Measurements from ENCODE around the gene RBMS3.

Gene RBMS3

DNA sequence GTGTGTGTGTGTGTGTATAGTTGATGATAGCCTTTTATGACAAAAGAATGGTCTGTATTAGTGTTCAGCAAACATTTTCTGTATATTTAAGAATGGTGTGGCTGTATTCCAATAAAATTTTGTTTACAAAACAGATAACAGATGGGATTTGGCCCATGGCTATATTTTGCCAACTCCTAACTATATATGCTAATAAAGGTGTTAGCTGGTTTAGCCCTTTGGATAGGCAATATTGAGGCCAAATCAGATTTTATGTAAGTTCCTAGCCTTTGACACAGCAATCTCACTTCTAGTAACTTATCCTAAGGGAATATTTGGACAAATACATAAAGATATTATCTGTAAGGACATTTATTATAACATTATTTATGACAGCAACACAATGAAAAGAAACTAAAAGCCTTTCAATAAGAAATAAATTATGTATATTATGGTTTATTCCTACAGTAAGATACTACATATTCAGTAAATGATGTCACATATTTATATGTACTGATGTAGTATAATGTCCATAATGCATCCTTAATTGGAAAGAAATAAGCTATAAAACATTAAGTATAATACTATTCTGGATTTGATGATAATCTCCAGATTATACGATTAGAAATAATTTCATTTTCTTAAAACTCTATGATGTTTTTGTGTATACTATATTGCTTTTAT is 264.0 kb downstream of the RBMS3 start:
- no peak overlapping the region for H3K4me3 ChIP-seq (ENCODE audit: low read depth, low read length)
- TF ChIP-seq, protein P1, sequence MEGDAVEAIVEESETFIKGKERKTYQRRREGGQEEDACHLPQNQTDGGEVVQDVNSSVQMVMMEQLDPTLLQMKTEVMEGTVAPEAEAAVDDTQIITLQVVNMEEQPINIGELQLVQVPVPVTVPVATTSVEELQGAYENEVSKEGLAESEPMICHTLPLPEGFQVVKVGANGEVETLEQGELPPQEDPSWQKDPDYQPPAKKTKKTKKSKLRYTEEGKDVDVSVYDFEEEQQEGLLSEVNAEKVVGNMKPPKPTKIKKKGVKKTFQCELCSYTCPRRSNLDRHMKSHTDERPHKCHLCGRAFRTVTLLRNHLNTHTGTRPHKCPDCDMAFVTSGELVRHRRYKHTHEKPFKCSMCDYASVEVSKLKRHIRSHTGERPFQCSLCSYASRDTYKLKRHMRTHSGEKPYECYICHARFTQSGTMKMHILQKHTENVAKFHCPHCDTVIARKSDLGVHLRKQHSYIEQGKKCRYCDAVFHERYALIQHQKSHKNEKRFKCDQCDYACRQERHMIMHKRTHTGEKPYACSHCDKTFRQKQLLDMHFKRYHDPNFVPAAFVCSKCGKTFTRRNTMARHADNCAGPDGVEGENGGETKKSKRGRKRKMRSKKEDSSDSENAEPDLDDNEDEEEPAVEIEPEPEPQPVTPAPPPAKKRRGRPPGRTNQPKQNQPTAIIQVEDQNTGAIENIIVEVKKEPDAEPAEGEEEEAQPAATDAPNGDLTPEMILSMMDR (IDR thresholded peaks at IDR 0.05; ENCODE audit: borderline replicate concordance, insufficient read depth, low read depth, low read length) = no peak

DNA sequence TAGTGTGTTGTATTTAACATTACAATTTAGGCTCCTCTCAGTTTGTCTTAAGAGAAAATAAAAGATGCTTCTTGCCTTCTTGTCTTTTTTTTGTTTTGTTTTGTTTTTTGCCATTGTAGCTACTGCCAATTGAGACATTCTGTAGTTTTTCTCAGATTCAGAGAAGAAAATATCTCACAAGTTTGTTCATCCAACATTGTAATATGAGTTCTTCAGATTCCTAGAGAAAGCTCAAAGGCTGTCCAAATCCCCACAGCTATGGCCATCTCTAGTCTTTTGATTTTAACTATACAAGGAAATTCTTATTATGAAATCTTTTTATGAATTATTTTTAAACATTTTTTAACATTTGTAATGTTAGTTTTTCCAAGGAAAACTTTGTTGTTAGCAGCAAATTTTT is 264.7 kb downstream of the RBMS3 start:
- no peak overlapping the region for H3K4me3 ChIP-seq (ENCODE audit: low read depth, low read length)
- TF ChIP-seq, protein P1 (IDR thresholded peaks at IDR 0.05; ENCODE audit: borderline replicate concordance, insufficient read depth, low read depth, low read length) = no peak

DNA sequence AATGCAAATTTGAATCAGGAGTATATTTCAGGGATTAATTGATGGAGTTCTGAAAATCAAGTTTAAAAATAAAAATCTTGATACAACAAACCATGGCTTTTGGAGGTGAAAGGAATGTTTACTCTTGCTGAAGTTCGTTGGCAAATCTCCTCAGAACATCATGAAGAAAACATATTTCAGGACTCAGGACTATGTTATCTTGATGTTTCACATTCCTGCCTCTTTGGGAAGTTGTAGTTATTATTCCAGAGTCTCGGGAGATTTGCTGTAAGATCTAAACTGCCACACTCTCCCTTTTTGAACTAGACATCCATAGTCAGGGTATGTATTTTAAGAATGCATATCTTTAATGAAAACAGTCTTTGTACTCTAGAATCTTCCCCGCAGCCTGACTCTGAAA is 271.2 kb downstream of the RBMS3 start:
- TF ChIP-seq, protein P1 (IDR thresholded peaks at IDR 0.05; ENCODE audit: borderline replicate concordance, insufficient read depth, low read depth, low read length) = no peak
- no peak overlapping the region for H3K4me3 ChIP-seq (ENCODE audit: low read depth, low read length)

DNA sequence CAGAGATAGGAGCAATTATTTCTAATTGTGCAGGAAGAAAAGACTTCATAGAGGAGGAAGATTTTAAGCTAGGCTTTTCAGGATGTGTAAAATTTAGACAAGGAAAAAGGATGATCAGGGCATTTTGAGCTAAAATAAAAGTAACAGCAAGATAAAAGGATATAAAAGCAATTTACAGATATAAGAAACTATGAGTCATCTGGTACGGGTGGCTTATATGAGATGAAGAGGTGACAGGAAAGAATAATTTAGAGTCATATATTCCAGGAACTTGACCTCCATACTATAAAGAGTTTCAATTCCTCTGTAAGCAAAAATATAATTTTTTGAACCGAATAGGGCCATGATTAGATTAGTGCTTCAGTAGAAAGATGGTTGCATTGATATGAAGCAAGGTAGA is 273.7 kb downstream of the RBMS3 start:
- H3K4me3 ChIP-seq (ENCODE audit: low read depth, low read length) = no peak overlapping the region
- TF ChIP-seq, protein P1 (IDR thresholded peaks at IDR 0.05; ENCODE audit: borderline replicate concordance, insufficient read depth, low read depth, low read length) = no peak

DNA sequence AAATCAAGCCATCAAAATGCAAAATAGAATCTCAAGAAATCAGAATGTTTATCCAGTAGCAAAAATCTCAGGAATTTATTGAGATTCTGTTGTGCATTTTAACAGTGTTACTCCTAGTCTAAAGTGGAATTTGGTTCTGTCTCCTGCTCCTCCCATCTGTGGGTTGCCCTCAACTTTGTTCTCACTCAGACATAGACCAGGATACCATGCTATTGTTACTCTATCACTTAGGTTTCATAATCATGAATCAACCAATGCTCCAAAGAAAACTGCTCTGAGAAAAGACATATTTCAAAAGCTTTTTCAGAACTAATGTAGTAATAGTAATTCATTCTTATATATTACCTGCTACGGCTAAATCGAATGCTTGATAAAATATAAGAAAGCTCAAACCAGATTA is 274.7 kb downstream of the RBMS3 start:
- TF ChIP-seq, protein P1 (IDR thresholded peaks at IDR 0.05; ENCODE audit: borderline replicate concordance, insufficient read depth, low read depth, low read length) = no peak
- H3K4me3 ChIP-seq (ENCODE audit: low read depth, low read length) = no peak overlapping the region

DNA sequence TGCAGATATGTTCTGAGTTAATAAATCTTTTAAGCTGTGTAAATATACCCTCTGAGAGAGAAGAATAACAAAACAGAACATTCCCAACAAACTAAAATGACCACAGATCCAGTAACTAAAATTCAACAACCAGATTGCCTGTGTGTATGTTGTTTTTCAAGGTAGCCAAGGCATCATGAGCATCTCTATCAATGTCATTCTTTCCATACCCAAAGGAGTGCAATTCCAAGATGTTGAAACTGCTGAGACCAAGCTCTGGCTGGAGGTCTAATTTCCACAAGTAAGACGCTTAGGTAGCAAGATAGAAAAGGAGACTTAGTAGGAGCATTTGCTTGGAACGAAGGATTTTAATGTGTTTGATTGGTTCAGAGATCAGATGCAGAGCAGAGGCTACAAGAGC is 276.3 kb downstream of the RBMS3 start:
- H3K4me3 ChIP-seq (ENCODE audit: low read depth, low read length) = no peak overlapping the region
- TF ChIP-seq, protein P1 (IDR thresholded peaks at IDR 0.05; ENCODE audit: borderline replicate concordance, insufficient read depth, low read depth, low read length) = no peak

DNA sequence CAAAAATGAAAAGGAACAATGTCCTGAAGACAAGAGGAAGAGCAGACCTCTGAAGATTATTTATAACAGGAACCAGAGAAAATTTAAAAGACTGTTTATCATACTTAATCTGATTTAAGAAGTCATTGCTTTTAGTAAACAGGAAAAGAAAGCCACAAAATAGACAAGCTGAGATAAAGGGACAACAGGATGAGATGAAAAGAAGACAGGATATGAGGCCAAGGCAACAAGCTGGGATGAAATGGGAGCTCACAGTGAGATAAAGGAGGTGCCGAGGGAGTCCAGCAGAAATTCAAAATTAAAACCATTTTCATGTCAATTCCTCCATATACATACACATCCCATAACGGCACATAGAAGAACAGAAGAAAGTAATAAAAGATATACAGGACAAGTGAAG is 277.0 kb downstream of the RBMS3 start:
- no peak overlapping the region for H3K4me3 ChIP-seq (ENCODE audit: low read depth, low read length)
- TF ChIP-seq, protein P1 (IDR thresholded peaks at IDR 0.05; ENCODE audit: borderline replicate concordance, insufficient read depth, low read depth, low read length) = no peak

All from GM12875 (cell line).